Inflammatory macrophage treated with lipopolysaccharide for 4 hours (primary cell): Measurements from ENCODE around the gene DGKQ.
"Not testable (repeated sequence)": the region's sequence is repeated elsewhere in the genome, so short reads cannot be mapped to it uniquely, and the experiment has no call there.

Experiments used
- DNase-seq: peaks from one replicate; pipeline ENCODE4 v3.0.0-alpha.2; 2020

The DGKQ gene

DNA sequence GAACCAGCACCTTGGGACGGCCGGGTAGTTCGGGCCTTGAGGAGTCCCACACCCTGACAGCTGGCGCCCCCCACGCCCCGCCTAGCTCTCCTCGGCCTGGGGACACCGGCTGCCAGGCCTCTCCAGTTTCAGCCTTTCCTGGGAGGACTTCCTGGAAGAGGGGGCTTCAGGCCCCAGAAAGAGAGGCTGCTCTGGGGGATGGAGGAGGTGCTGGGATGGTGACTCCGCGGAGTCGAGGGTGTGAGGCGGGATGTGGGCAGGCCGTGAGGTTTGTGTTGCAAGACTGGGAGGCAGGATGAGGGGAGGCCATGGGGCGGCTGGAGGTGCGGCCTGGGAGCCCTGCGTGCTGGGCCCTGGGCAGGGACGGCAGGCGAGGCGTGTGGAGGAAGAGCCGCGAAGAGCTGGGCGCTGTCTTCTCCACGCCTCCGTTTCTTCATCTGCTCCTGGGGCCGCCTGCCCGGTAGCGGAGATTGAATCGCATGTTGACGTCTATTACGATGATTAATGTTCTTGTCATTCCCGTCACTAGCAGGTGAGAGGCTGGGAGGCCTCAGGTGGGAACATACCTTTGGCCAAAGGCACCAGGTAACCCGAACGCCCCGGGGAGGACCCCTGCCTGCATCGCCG, 37.1 kb upstream of the DGKQ start:
- DNase-seq = peak; percentile 86

DNA sequence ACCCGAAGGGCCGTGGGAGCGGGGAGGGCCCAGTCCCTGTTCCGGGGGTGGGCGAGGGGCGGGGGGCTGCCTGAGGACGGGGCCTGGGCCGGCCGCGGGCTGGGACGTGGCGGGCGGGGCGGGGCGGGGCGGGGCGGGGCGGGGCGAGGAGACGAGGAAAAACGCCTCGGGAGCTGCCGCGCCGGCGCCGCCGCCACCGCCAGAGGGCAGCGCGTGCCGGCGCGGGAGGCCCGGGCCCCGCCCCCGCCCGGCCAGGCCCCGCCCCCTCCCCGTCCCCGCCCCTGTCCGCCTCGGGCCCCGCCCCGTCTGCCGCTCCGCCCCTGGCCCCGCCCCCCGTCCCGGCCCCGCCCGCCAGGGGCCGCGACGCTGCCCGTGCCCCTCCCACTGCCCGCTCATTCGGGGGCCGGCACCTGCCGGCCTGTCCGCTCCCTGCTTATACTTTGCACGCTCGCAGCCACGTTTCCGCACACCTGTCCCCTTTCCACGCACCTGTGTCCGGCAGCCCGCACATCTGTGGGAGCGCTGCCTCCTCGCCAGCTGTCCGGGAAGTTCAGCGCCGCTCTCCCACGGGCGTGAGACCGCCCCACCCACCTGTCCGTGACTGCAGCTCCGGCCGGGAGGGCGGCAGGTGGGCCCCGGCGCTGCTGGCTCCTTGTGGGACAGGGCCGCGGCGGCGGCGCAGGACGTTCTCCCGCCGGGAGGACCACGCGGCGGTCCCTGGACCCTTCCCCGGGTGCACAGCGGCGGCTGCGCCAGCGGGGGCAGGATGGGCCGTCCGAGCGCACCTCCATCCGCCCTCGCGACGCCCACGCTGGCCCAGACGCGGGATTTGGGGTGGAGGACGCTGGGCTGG, 36.4 kb upstream of the DGKQ start:
- DNase-seq = peak; percentile 69

DNA sequence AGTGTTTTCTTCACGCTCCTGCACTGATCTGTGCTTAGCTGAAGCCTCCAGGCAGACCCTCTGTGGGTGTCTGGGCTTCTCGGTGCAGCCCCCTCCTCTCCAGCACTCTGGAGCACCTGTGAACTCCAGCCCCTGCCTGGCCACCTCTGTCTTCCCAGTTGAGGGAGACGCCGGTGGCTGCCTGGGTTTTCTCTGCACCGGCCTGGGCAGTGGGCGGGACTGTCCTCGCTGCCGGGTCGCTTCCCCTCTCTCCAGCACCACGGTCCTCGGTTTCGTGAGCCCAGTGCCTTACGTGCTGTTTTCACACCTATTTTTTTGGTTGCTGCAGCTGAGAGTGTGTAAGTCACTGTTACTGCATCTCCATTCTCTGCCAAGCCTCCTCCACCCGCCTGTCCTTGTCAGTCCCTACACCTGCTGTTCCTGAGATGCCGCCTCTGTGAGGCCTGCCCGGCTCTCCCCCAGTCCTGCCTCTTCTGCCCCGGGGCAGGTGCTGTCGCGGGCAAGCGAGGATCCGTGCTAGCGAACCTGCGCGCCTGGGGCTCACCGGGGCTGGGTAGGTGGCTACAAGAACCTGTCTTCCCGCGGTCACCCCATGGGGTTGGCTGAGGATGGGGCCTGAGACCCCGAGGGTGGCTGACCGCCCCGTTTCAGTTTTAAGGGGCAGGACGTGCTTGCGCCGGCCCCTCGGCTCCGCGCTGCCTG, 35.6 kb upstream of the DGKQ start:
- DNase-seq = no peak

DNA sequence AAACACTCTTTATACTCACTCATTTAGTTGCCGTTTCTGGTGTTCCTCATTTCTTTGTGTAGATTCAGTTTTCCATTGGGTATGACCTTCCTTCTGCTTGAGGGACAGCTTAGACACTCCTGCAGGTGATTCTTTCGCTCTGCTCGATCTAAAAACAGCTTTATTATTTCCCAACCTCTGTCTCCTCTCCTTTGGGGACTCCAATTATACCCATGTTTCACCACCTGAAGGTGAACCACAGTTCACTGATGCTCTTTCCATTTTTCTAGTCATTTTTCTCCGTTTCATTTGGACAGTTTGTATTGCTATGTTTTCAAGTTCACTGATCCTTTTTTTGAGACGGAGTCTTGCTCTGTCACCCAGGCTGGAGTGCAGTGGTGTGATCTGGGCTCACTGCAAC, 33.5 kb upstream of the DGKQ start:
- DNase-seq = no peak

DNA sequence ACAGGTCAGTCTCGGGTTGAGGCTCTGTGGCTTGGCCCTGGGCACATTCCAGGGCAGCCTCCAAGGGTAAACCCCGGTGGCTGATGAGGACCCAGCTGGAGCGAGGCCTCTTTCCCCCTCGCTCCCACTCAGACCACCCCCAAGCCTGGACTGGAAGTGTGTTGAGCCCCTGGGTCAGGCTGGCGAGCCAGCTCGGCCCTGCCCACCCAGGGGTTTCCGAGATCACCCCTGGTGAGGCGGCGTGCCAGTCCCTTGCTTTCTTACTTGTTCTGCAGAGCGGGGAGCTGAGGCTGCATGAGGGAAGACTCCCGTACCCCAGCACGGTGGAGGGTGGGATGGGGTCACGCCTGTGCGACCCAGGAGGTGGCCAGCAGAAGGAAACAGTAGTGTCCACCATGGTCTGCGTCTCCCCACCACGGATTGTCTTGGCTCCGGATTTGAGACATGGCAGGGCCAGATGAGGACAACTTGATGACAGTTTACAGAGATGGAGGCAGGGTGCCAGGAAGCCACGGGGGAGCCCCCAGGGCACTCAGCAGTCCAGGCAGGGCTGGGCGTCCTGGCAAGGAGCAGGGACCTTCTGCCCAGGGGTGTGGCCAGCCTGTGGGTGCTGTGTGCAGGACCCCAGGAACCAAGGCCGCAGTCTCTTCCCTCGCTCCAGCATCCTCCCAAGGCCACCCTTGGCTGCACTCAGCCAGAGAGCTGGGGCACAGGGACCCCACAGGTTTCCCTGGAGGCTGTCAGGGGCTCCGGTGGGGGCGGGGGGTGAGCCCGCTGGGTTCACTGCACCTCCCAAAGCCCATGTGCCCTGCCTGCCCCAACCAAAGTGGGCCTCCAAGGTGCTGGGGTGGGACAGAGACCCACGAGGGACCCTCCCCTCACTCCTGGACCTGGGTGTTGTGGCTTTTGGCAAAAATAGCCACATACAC, 31.5 kb upstream of the DGKQ start:
- DNase-seq = no peak

DNA sequence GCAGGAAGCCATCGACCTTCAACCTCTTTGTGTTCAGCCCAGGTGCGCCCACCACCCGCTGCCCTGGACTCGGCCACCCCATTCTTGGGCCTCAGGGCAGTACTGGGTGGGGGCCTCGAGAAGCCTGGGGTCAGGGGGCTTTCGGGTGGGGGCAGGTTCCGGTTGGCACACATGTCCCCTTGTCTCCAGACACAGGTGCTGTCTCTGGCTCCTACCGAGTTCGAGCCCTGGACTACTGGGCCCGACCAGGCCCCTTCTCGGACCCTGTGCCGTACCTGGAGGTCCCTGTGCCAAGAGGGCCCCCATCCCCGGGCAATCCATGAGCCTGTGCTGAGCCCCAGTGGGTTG, 30.7 kb upstream of the DGKQ start:
- no peak for DNase-seq

DNA sequence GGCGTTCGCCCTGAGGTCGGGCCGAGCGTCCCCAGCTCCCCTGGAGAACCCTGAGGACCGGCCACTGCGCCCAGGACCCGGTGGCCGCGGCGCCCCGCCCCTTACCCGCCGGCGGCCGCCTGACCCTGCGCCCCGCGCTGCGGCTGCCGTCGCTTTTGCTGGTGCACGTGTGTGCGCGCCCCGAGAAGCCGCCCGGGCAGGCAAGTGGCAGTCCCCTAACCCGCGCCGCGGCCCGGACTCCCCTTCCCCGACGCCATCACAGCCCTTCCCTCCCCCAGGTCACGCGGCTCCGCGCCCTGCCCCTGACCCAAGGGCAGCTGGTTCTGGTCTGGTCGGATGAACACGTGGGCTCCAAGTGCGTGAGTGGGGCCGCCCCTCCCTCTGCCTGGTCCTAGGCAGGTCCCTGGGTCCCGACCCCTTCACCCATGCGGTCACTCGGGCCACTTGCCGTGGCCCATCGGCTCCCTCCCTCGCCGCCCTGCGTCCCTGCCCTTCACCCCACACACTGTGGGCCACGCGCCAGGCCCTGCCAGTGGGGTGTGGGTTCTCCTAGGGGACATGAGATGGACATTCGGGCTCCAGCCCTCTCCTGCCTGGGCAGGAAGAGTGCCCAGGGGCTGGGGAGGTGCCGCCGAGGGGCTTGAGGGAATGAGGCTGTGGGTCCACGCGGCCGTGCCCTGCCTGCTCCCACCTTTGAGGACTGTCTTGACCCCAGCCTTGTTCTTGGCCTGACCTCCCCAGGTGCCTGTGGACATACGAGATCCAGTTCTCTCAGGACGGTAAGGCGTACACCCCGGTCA, 30.1 kb upstream of the DGKQ start:
- no peak for DNase-seq

DNA sequence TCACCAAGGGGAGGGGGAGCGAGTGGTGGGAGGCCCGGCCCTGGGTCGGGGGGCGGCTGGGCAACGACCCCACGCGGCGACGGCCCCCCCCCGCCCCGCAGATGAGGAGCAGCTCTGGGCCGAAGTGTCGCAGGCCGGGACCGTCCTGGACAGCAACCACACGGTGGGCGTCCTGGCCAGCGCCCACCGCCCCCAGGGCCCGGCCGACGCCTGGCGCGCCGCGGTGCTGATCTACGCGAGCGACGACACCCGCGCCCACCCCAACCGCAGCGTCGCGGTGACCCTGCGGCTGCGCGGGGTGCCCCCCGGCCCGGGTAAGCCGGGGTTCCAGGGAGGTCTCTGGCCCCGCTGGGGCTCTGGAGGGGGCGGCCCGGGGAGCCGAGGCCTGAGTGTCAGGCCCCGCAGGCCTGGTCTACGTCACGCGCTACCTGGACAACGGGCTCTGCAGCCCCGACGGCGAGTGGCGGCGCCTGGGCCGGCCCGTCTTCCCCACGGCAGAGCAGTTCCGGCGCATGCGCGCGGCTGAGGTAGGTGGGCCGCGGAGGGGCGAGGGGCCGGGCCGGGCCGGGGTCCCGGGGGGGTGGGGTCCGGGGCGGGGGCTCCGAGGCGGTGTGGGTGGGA, 29.4 kb upstream of the DGKQ start:
- no peak for DNase-seq

DNA sequence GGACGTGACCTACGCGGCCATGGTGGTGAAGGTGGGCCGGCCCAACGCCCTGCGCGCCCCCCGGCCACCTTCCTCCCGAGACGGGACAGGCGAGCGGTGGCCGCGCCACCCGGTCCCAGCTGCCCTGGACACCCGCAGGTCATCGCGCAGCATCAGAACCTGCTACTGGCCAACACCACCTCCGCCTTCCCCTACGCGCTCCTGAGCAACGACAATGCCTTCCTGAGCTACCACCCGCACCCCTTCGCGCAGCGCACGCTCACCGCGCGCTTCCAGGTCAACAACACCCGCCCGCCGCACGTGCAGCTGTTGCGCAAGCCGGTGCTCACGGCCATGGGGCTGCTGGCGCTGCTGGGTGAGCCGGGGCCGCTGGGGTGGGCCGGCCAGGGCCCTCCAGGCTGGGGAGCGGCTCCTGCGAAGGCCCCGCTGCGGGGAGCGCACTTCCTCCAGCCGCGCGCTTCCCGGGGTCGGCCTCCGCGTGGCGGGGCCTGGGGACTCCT, 28.8 kb upstream of the DGKQ start:
- DNase-seq = no peak

DNA sequence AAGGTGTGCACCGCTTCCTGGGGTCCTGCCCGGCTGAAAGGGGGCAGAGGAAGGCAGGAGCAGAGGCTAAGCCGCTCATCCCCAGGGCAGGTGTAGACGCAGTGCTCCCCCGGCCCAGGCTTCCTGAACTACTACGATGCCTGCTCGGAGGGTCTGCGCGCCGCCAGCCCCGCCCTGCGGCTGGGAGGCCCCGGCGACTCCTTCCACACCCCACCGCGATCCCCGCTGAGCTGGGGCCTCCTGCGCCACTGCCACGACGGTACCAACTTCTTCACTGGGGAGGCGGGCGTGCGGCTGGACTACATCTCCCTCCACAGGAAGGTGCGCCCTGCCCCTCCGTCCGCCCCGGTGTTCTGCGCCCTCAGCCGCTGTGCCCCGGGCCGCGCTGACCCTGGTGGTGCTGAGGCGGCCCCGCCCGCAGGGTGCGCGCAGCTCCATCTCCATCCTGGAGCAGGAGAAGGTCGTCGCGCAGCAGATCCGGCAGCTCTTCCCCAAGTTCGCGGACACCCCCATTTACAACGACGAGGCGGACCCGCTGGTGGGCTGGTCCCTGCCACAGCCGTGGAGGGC, 28.3 kb upstream of the DGKQ start:
- DNase-seq = no peak

DNA sequence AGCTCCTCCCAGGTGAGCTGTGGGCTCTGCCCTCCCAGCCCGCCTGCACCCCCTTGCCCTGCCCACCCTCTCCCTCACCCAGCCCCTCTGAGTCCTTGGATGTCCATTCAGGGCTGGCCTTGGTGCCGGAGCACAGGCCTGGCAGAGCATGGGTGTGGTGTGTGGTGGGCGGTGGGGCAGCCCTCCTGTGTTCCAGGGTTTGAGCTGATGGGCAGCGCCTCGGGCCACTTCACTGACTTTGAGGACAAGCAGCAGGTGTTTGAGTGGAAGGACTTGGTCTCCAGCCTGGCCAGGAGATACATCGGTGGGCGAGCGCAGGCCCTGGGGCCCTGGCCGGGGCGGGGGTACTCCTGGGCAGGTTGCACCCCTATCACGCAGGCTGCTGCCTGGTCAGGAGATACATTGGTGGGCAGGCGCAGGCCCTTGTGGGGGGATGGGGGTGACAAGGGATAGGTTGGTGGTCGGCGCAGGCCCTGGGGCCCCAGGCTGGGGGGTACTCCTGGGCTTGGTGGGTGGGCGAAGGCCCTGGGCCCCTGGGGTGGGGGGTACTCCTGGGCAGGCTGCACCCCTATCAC, 27.4 kb upstream of the DGKQ start:
- DNase-seq = no peak

DNA sequence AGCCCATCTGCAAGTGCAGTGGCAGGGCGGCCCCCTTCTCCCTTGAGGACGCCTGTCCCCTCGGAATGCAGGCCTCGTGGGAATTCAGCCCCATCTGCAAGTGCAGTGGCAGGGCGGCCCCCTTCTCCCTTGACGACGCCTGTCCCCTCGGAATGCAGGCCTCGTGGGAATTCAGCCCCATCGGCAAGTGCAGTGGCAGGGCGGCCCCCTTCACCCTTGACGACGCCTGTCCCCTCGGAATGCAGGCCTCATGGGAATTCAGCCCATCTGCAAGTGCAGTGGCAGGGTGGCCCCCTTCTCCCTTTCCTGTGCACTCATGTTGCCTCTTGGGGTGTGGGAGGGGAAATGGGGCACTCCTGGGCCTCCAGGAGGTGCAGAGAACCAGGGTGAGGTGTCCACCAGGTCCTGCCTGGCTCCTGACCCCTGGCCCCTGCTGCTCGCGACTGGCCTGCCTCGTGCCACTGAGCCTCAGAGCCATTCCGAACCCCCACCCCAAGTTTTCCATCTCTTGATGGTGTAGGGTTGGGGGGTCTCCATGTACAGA, 26.6 kb upstream of the DGKQ start:
- DNase-seq = no peak

DNA sequence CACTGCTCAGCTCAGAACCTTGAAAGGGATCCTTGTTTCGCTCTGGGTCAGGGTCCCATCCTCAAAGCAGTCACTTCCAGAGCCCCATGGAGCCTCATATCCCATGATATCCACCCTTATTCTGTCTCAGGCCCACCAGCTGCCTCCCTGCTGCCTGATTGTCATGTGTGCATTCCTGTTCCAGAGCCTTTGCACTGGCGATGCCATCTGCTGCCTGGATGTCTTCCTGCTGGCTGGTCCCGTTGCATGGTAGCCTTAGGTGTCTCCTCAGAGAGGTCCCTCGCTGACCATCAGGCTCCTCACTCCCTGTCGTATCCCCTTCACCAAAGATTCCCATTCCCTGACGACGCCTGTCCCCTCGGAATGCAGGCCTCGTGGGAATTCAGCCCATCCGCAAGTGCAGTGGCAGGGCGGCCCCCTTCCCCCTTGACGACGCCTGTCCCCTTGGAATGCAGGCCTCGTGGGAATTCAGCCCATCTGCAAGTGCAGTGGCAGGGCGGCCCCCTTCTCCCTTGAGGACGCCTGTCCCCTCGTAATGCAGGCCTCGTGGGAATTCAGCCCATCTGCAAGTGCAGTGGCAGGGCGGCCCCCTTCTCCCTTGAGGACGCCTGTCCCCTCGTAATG, 26.0 kb upstream of the DGKQ start:
- not testable (repeated sequence) for DNase-seq

DNA sequence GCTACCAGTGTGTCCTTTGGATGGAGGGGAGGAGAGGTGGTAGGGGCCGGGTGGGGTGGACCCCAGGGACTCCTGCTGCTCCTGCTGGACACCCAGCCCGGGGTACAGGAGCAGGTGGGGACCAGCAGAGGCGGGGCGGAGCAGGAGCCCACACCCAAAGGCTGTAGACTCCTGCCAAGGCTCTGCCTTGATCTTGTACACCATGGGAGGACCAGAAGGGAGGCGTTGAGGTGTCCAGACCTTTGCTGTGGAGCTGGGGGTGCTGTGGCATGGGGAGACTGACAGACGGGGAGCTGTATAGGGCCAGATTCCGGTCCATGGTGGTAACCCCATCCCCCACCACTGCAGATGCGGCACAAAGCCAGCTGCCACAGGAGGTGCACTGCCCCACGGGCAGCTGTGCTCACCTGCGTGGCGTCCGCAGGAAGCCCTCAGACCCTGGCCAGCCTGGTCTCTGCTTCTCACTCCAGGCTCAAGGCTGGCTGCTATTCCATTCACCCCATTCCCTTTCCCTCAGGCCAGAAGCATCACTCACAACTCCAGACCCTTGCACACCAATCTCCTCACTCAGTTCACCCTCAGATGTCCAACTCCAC, 24.8 kb upstream of the DGKQ start:
- DNase-seq = no peak

DNA sequence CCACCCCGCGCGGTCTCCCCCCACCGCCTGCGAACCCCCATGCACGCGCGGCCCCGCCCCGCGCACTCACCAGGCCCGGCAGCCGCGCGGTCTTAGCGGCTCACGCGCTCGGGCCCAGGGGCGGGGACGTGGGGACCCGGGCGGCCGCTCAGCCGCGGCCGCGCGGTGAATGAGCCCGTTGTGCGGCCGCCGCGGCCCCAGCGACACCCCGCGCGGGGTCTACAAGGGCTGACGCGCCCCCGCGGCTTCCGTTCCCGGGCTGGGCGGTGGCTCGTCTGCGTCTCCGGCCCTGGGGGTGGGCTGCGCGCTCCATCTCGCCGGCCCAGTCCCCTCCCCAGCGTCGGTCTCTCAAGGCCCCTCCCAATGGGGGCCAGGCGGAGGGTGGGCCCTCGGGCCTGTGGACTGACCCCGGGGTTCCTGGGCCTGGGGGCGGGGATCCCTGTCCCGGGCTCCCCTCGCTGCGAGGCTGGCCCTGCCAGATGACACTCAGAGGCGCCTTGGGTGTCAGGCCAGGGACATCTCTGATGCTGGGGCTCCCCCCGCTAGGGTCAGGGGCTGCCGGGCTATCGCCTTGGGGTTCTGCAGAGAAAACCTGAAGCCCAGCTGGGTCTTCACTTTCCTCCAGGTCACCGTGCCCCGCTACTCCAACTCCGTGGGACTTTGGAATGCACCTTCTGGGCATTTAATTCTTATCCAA, 24.2 kb upstream of the DGKQ start:
- DNase-seq = no peak

DNA sequence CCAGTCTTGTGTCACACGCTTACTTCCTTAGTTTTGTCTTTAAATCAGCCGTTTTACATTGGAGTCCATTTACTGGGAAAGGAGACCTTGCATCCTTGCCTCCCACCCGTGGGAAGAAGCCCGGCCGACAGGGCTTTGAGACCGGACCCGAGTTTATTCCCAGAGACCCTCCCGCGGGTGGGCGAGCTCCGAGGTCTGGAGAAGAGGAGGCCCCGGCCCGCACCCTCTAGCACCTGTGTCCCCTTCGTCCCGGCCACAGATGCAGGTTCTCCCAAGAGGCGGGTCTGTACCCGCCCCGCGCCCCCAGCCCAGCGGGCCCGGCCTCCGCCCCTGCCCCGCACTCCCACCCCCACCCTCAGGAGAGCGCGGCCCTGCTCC, 23.6 kb upstream of the DGKQ start:
- DNase-seq = no peak

DNA sequence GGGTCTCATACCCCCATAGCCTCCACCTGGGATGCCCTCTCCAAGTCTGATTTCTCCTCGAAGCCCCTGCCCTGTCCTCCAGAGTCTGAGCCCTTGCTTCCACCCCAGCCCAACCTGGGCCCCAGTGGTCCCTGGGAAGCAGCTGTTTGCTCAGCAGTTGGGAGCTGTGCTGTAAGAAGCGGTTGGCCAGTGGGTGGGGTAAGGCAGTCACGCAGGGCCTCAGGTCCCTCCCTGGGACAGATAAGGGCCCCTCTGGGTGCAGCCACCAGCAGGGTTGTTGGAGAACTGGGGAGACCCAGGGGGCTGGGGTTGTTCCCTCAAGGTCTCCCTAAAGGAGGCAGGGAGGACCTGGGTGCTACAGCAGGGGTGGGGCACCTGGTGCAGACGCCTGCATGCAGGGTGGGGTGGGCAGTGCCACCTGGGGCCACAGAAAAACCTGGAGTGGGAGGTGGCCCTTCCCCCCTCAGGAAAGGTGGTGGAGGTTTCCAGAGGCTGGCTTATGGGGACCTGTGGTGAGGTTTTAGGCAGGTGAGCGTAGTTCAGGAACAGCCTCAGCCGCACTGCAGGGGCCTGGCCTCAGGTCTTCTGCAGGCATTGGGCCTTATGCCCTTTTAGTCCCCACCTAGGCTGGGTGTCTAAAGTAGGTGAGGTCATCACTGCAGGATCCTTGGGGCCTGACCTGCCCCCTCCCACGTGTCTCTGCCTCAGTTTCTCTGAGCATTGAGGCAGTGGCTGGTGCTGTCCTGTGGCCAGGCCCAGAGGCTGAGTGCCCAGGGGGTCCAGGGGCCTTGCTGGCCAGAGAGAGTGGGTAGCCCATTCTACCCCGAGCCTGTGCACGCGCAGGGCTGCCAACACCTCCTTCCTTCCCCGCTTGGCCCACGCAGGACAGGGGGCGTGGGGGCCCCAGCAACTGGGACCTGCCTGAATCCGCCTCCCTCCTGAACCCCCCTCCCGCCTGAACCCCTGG, 22.9 kb upstream of the DGKQ start:
- no peak for DNase-seq
